Psoas muscle (tissue), 8 donors: ENCODE measurements around the gene MORC3. TPM values are rescaled to one million over a fixed set of nuclear protein-coding genes. Genes with fewer than 3 reads are reported as not detected.
A peak's percentile ranks its signal among the peaks of the same experiment; 100 is the strongest.

Source experiments
- ATAC-seq, 4 donors: fragments of 200-7000 bp; cut with Tn5 transposase; one replicate each; pipeline ENCODE4 v1.9.1; 2020; ENCODE audit warnings: moderate library complexity in 3 of 4, mild to moderate bottlenecking in 2 of 4
- DNase-seq, 2 donors: peaks; one replicate each; pipeline ENCODE4 v3.0.0-alpha.2; 2020
- H3K27ac ChIP-seq: fragments of 200-600 bp; one replicate; pipeline ENCODE4 v1.8.0; 2022
- H3K27me3 ChIP-seq, 3 donors: fragments of 200-600 bp in 1 of 3; one replicate each; pipeline versions ENCODE4 v1.6.1 to v1.8.0; 2013 to 2022; ENCODE audit warnings: low read length in 2 of 3, mild to moderate bottlenecking in 2 of 3, moderate library complexity in 1 of 3; ENCODE audit not compliant: insufficient read depth in 3 of 3
- H3K36me3 ChIP-seq, 2 donors: fragments of 200-600 bp in 1 of 2; one replicate each; pipeline versions ENCODE4 v1.6.1 to v1.8.0; 2013 to 2022; ENCODE audit warnings: low read depth in 1 of 2, mild to moderate bottlenecking in 1 of 2, moderate library complexity in 1 of 2; ENCODE audit not compliant: insufficient read depth in 1 of 2
- H3K4me1 ChIP-seq: fragments of 200-600 bp; one replicate; pipeline ENCODE4 v1.8.0; 2022
- H3K4me3 ChIP-seq: fragments of 200-600 bp; one replicate; pipeline ENCODE4 v1.8.0; 2022; ENCODE audit warnings: mild to moderate bottlenecking
- H3K9me3 ChIP-seq: fragments of 200-600 bp; one replicate; pipeline ENCODE4 v1.8.0; 2022
- CTCF ChIP-seq: fragments of 200-600 bp; IDR thresholded peaks from one replicate; pipeline ENCODE4 v1.8.0; 2022; ENCODE audit warnings: antibody characterized with exemption
- WGBS, 3 donors: extraction: QIAGEN DNeasy Blood & Tissue Kit; methylation state at CpG; one replicate each; pipeline versions ENCODE4 v1.1.6 to v1.1.7; 2013; 5-methylcytosine and 5-hydroxymethylcytosine counted together
- intact Hi-C, 2 donors: fragments of 100-400 bp; cut with DNase I; formaldehyde crosslinking; loops; one replicate each; pipeline versions ENCODE4 v1.11.0 to v1.14.2; 2022
- polyA plus RNA-seq, 3 donors: library from polyadenylated mRNA; stranded (reverse); fragments of 200-250 nt; gene quantifications; one replicate each; pipeline ENCODE4 v1.2.3, GENCODE V29; 2013
- total RNA-seq, 4 donors: library from RNA; stranded (reverse); fragmentation: NEBNext Ultra II Directional in 2 of 4; extraction: Animal tissue kit (Norgen Biotek cat#: 25700) in 2 of 4; gene quantifications; one replicate each; pipeline versions ENCODE4 v1.2.1 to v1.2.4, GENCODE V29; 2021 to 2023
- donor health status: healthy with polysubstance abuse.
- donor health status: DM: no; HTN: no; CAD: no; lungs with moderate emphysema.
- donor health status: Bipolar disorder and iron deficiency.
- donor health status: healthy.
- donor health status: DM: yes; HTN: yes; CAD: no.
- donor health status: DM: no; HTN: no; CAD: no.
- donor health status: DM: no; HTN: no; CAD: no.
- donor health status: DM: yes; HTN: yes; CAD: no.

The MORC3 gene
- total and polyA plus RNA-seq, 7 donors = 12.4 to 33.5 (median 24.7) TPM

- H3K4me3 ChIP-seq = no peak overlapping the region
- 67 to 68% (median 67%) methylated on average over 27 to 28 of the region's 28 CpGs for WGBS, 3 donors
- no peaks in the 10 kb centered on the region for H3K9me3 ChIP-seq
- H3K36me3 ChIP-seq = peaks cover 0 to 5% of the 10 kb centered on the region in 2 donors
- H3K4me1 ChIP-seq = no peaks in the 10 kb centered on the region
- no peak overlapping the region for H3K27ac ChIP-seq
- no peaks in the 10 kb centered on the region for H3K27me3 ChIP-seq
- TF ChIP-seq CTCF = peak; percentile 55
- intact Hi-C loops = loop anchor here in 1 of 2 donors (5.0 to 10.0 kb wide), 3 partner anchors 165 to 502 kb away; partner anchors contain the start of gene SIM2
- DNase-seq (peak; percentile 43 to 62), ATAC-seq (peak; percentile 28 to 59 (median 42))
These were observed 102.5 kb downstream of the MORC3 start for GRCh38 chr21:36422279-36423098.

- intact Hi-C loops = loop anchor here in 1 of 2 donors (5.0 to 10.0 kb wide), 3 partner anchors 163 to 501 kb away; partner anchors contain the start of gene SIM2
- Histone ChIP-seq H3K27me3 (no peaks in the 10 kb centered on the region), H3K4me1 (peaks cover 4% of the 10 kb centered on the region), H3K4me3 (no peak overlapping the region), H3K36me3 (no peaks in the 10 kb centered on the region), H3K27ac (no peak overlapping the region), H3K9me3 (no peaks in the 10 kb centered on the region)
- TF ChIP-seq CTCF = no peak
- ATAC-seq (no peak), DNase-seq (no peak)
- WGBS, 3 donors = 87 to 90% (median 88%) methylated on average over 12 of the region's 12 CpGs
These were observed 103.9 kb downstream of the MORC3 start for GRCh38 chr21:36423771-36424433.

GRCh38 chr21:36424592-36424991 lies 104.6 kb downstream of the MORC3 start:
- no peaks in the 10 kb centered on the region for H3K36me3 ChIP-seq
- H3K9me3 ChIP-seq = no peaks in the 10 kb centered on the region
- no peak for TF ChIP-seq CTCF
- H3K27me3 ChIP-seq = no peaks in the 10 kb centered on the region
- H3K27ac ChIP-seq = no peak overlapping the region
- no peak for DNase-seq
- 90 to 97% (median 93%) methylated on average over 8 of the region's 8 CpGs for WGBS, 3 donors
- intact Hi-C loops = loop anchor here in 1 of 2 donors (5.0 to 10.0 kb wide), 3 partner anchors 163 to 500 kb away; partner anchors contain the start of gene SIM2
- no peak for ATAC-seq
- H3K4me1 ChIP-seq = peaks cover 11% of the 10 kb centered on the region
- H3K4me3 ChIP-seq = no peak overlapping the region

GRCh38 chr21:36425286-36425685 lies 105.3 kb downstream of the MORC3 start:
- 73 to 78% (median 77%) methylated on average over 9 of the region's 9 CpGs for WGBS, 3 donors
- H3K27me3 ChIP-seq = no peaks in the 10 kb centered on the region
- ATAC-seq (no peak), DNase-seq (peak in 1 of 2 donors; percentile 37)
- H3K4me1 ChIP-seq = peaks cover 11% of the 10 kb centered on the region
- no peak for TF ChIP-seq CTCF
- H3K9me3 ChIP-seq = no peaks in the 10 kb centered on the region
- no peak overlapping the region for H3K27ac ChIP-seq
- no peak overlapping the region for H3K4me3 ChIP-seq
- intact Hi-C loops = loop anchor here in 1 of 2 donors (10.0 kb wide), 2 partner anchors 270 to 500 kb away; partner anchors contain the start of gene SIM2
- no peaks in the 10 kb centered on the region for H3K36me3 ChIP-seq

Other genes starting within 250 kb of the MORC3 start
- gene CBR3, start 185.1 kb upstream of the MORC3 start, total RNA-seq = 1 to 10 TPM in 3 of 4 donors, under 1 TPM in 1; 0.64 to 1.9 (median 1.2) TPM
- 1 to 10 TPM; 1.2 to 1.8 (median 1.8) TPM for gene CBR3, start 185.1 kb upstream of the MORC3 start, polyA plus RNA-seq
- gene DOP1B, start 163.4 kb upstream of the MORC3 start, total RNA-seq = 10 to 100 TPM; 12.8 to 20.7 (median 14.3) TPM
- 1 to 10 TPM; 3.1 to 7.4 (median 4.7) TPM for gene DOP1B, start 163.4 kb upstream of the MORC3 start, polyA plus RNA-seq
- 10 to 100 TPM in 2 of 4 donors, 1 to 10 TPM in 2; 2.6 to 12.6 (median 8.1) TPM for gene CHAF1B, start 65.2 kb downstream of the MORC3 start, total RNA-seq
- 10 to 100 TPM in 1 of 3 donors, 1 to 10 TPM in 1, under 1 TPM in 1; 0.68 to 10.4 (median 8.4) TPM for gene CHAF1B, start 65.2 kb downstream of the MORC3 start, polyA plus RNA-seq
- gene CLDN14, start 159.9 kb downstream of the MORC3 start, total RNA-seq = not detected
- gene CLDN14, start 159.9 kb downstream of the MORC3 start, polyA plus RNA-seq = under 1 TPM; 0.04 to 0.31 (median 0.07) TPM